ENCODE results near the gene UNC119. TPM values are rescaled to one million over a fixed set of nuclear protein-coding genes. Genes with fewer than 3 reads are reported as not detected.

The UNC119 gene
- total RNA-seq, 2 donors from 2014 or later, result 25.7 to 29.3 TPM

GRCh38 chr17:28571361-28572122 is 19.1 kb upstream of the UNC119 start, which contains the start of gene PIGS:
TSS of gene PIGS (minus strand) at chr17:28571524. CDS start at chr17:28571496, 28 bp downstream.
- Histone ChIP-seq H3K36me3 (replicated peaks in 1 of 2; ENCODE audit: insufficient read depth in 1 of 2, low read depth in 2 of 2) (no peaks in the 10 kb centered on the region), H3K4me3 (peak within 1 kb of the TSS; percentile 61 to 75), H3K9me3 (no peaks in the 10 kb centered on the region), H3K27me3 (no peaks in the 10 kb centered on the region), H3K4me1 (peaks cover 20% of the 10 kb centered on the region), H3K27ac (peak within 1 kb of the TSS; percentile 54 to 85 (median 74))
- ATAC-seq, result peak; percentile 99
- TF ChIP-seq CTCF (IDR thresholded peaks at IDR 0.05), result no peak
- peak; percentile 51 to 84 (median 84) for TF ChIP-seq POLR2A (IDR thresholded peaks at IDR 0.05)
- WGBS, 2 donors, result 1% methylated on average over 44 to 49 of the region's 49 CpGs
- intact Hi-C loops (cut with DNase I), result no loop called here
- peak; percentile 95 to 96 (median 95) for DNase-seq

- peak in 3 of 4 donors; percentile 32 to 47 (median 45) for DNase-seq
- TF ChIP-seq CTCF (IDR thresholded peaks at IDR 0.05) (no peak), POLR2A (IDR thresholded peaks at IDR 0.05) (no peak)
- H3K4me1 ChIP-seq, result peaks cover 20% of the 10 kb centered on the region
- intact Hi-C loops (cut with DNase I), result no loop called here
- ATAC-seq, result peak; percentile 13
- H3K9me3 ChIP-seq, result no peaks in the 10 kb centered on the region
- peak overlapping the region; percentile 18 to 85 (median 74) for H3K27ac ChIP-seq
- H3K27me3 ChIP-seq, result no peaks in the 10 kb centered on the region
- H3K4me3 ChIP-seq, result peak overlapping the region; percentile 61 to 75
- WGBS, 2 donors, result 1% methylated on average over 21 to 37 of the region's 39 CpGs
- H3K36me3 ChIP-seq (replicated peaks in 1 of 2; ENCODE audit: insufficient read depth in 1 of 2, low read depth in 2 of 2), result no peaks in the 10 kb centered on the region
Measured at GRCh38 chr17:28570716-28571360, 18.4 kb upstream of the UNC119 start.

GRCh38 chr17:28569446-28569845 is 17.0 kb upstream of the UNC119 start:
- no peak for TF ChIP-seq POLR2A (IDR thresholded peaks at IDR 0.05)
- TF ChIP-seq CTCF (IDR thresholded peaks at IDR 0.05), result no peak
- peaks cover 20% of the 10 kb centered on the region for H3K4me1 ChIP-seq
- ATAC-seq (no peak), DNase-seq (no peak)
- H3K27ac ChIP-seq, result no peak overlapping the region
- WGBS, 2 donors, result 86 to 100% methylated on average over 1 of the region's 1 CpG
- intact Hi-C loops (cut with DNase I), result no loop called here
- no peaks in the 10 kb centered on the region for H3K27me3 ChIP-seq
- H3K9me3 ChIP-seq, result no peaks in the 10 kb centered on the region
- no peak overlapping the region for H3K4me3 ChIP-seq
- no peaks in the 10 kb centered on the region for H3K36me3 ChIP-seq (replicated peaks in 1 of 2; ENCODE audit: insufficient read depth in 1 of 2, low read depth in 2 of 2)

- Histone ChIP-seq H3K36me3 (replicated peaks in 1 of 2; ENCODE audit: insufficient read depth in 1 of 2, low read depth in 2 of 2) (no peaks in the 10 kb centered on the region), H3K4me3 (no peak overlapping the region), H3K27me3 (no peaks in the 10 kb centered on the region), H3K27ac (no peak overlapping the region), H3K4me1 (peaks cover 26% of the 10 kb centered on the region), H3K9me3 (no peaks in the 10 kb centered on the region)
- TF ChIP-seq CTCF (IDR thresholded peaks at IDR 0.05), result no peak
- no peak for TF ChIP-seq POLR2A (IDR thresholded peaks at IDR 0.05)
- DNase-seq, result no peak
- intact Hi-C loops (cut with DNase I), result no loop called here
- 77 to 86% methylated on average over 3 of the region's 3 CpGs for WGBS, 2 donors
- no peak for ATAC-seq
Measured at GRCh38 chr17:28567604-28568003, 15.2 kb upstream of the UNC119 start.

Measured in body of pancreas (tissue), 4 donors.